B cell (primary cell): Measurements from ENCODE around the gene SCEL. TPM values are rescaled to one million over a fixed set of nuclear protein-coding genes. Genes with fewer than 3 reads are reported as not detected.

Experiments used
- ATAC-seq: fragments of 200-7000 bp; cut with Tn5 transposase; one replicate; pipeline ENCODE4 v1.10.0; 2021; ENCODE audit warnings: low read depth, mild to moderate bottlenecking, moderate number of reproducible peaks, moderate library complexity
- CTCF ChIA-PET: fragments of 350-600 bp; sonication (Branson Sonifier 250); formaldehyde crosslinking; loops from one replicate; lab custom pipeline; 2021; ENCODE audit warnings: antibody characterized with exemption, inconsistent platforms; lab: Charles Lee
- POLR2A ChIA-PET: fragments of 350-600 bp; sonication (Branson Sonifier 250); formaldehyde crosslinking; loops from one replicate; lab custom pipeline; 2021; ENCODE audit warnings: antibody characterized with exemption; lab: Charles Lee
- DNase-seq: peaks from one replicate; pipeline ENCODE4 v3.0.0; 2013
- H2AFZ ChIP-seq: 2 replicates; pipeline ENCODE4 v1.6.1; 2012; ENCODE audit warnings: mild to moderate bottlenecking, low read depth, low read length; ENCODE audit not compliant: insufficient read depth, poor library complexity, severe bottlenecking
- H3K27ac ChIP-seq, 2 donors: 1 replicate in 1 of 2; 2 replicates in 1 of 2; pipeline ENCODE4 v1.5.1; 2012 to 2013; ENCODE audit warnings: low read length in 2 of 2, mild to moderate bottlenecking in 2 of 2, moderate library complexity in 1 of 2
- H3K27me3 ChIP-seq, 4 experiments: fragments of 200-600 bp in 1 of 4; sonication (generic) in 1 of 4; replicated peaks in 1 of 4; 1 replicate in 2 of 4; 2 replicates in 2 of 4; pipeline versions ENCODE4 v1.6.1 to v1.7.0; 2013 to 2016; ENCODE audit warnings: low read length in 3 of 4, mild to moderate bottlenecking in 2 of 4, mixed read lengths in 1 of 4, moderate library complexity in 1 of 4; ENCODE audit not compliant: insufficient read depth in 4 of 4, control insufficient read depth in 3 of 4; ENCODE audit errors: control extremely low read depth in 1 of 4
- H3K36me3 ChIP-seq, 2 experiments: replicated peaks in 1 of 2; 1 replicate in 1 of 2; 2 replicates in 1 of 2; pipeline versions ENCODE4 v1.6.1 to v1.7.1; 2013; ENCODE audit warnings: low read length in 1 of 2; ENCODE audit not compliant: insufficient read depth in 2 of 2, control insufficient read depth in 1 of 2; ENCODE audit errors: control extremely low read depth in 1 of 2, extremely low read depth in 1 of 2
- H3K4me1 ChIP-seq, 2 donors: fragments of 200-600 bp in 1 of 2; sonication (generic) in 1 of 2; 1 replicate in 1 of 2; 2 replicates in 1 of 2; pipeline versions ENCODE4 v1.5.1 to v1.6.1; 2013 to 2017; ENCODE audit warnings: low read length in 2 of 2; ENCODE audit not compliant: control insufficient read depth in 2 of 2, insufficient read depth in 2 of 2
- H3K4me2 ChIP-seq: replicated peaks from 2 replicates; pipeline ENCODE3; 2012; ENCODE audit warnings: mild to moderate bottlenecking, low read depth, low read length; ENCODE audit not compliant: poor library complexity, severe bottlenecking
- H3K4me3 ChIP-seq, 5 experiments: fragments of 200-600 bp in 1 of 5; sonication (generic) in 1 of 5; 1 replicate in 3 of 5; 2 replicates in 2 of 5; pipeline versions ENCODE4 v1.5.1 to v1.7.0; 2011 to 2016; ENCODE audit warnings: low read length in 4 of 5, mild to moderate bottlenecking in 4 of 5, low read depth in 2 of 5, control low read depth in 1 of 5, moderate library complexity in 1 of 5; ENCODE audit not compliant: insufficient read depth in 1 of 5; ENCODE audit errors: control extremely low read depth in 1 of 5, extremely low read depth in 1 of 5
- H3K79me2 ChIP-seq: fragments of 200-600 bp; sonication (generic); one replicate; pipeline ENCODE4 v1.6.0; 2016; ENCODE audit warnings: low read length; ENCODE audit not compliant: control insufficient read depth, insufficient read depth
- H3K9ac ChIP-seq: fragments of 200-600 bp; sonication (generic); 2 replicates; pipeline ENCODE4 v1.6.1; 2017; ENCODE audit warnings: mild to moderate bottlenecking, low read length, moderate library complexity
- H3K9me3 ChIP-seq, 3 donors: one replicate each; pipeline versions ENCODE4 v1.6.1 to v1.7.1; 2013; ENCODE audit warnings: low read length in 2 of 3; ENCODE audit not compliant: control insufficient read depth in 2 of 3, insufficient read depth in 1 of 3; ENCODE audit errors: control extremely low read depth in 1 of 3
- H4K20me1 ChIP-seq: 2 replicates; pipeline ENCODE4 v1.6.0; 2012; ENCODE audit warnings: mild to moderate bottlenecking, low read length; ENCODE audit not compliant: insufficient read depth, control insufficient read depth, poor library complexity, severe bottlenecking
- H3K27ac Mint-ChIP-seq: one replicate; pipeline ENCODE4 v1.8.0; 2021; ENCODE audit warnings: mixed read lengths
- H3K27me3 Mint-ChIP-seq: one replicate; pipeline ENCODE4 v1.8.0; 2021; ENCODE audit warnings: mixed read lengths
- H3K4me1 Mint-ChIP-seq: one replicate; pipeline ENCODE4 v1.8.0; 2021; ENCODE audit warnings: mixed read lengths
- H3K4me3 Mint-ChIP-seq: one replicate; pipeline ENCODE4 v1.8.0; 2021; ENCODE audit warnings: mixed read lengths
- H3K9me3 Mint-ChIP-seq: one replicate; pipeline ENCODE4 v1.8.0; 2022; ENCODE audit warnings: mixed read lengths; ENCODE audit not compliant: insufficient read depth
- EZH2 ChIP-seq: IDR thresholded peaks from 2 replicates; pipeline ENCODE4 v1.6.1; 2012; ENCODE audit warnings: borderline replicate concordance, low read depth, mild to moderate bottlenecking, moderate library complexity, low read length; ENCODE audit not compliant: insufficient read depth, poor library complexity, severe bottlenecking
- WGBS: methylation state at CpG from one replicate; pipeline ENCODE4 v1.1.5; 2013; ENCODE audit warnings: missing lambda C conversion rate; ENCODE audit not compliant: insufficient coverage; 5-methylcytosine and 5-hydroxymethylcytosine counted together
- intact Hi-C: fragments of 100-400 bp; cut with micrococcal nuclease; formaldehyde crosslinking; loops from one replicate; pipeline ENCODE4 v1.10.0; 2022
- polyA plus RNA-seq: library from polyadenylated mRNA; depleted of rRNA; stranded (reverse); fragments of >200 nt; gene quantifications from 2 replicates; pipeline ENCODE4 v1.2.3, GENCODE V29; 2012
- total RNA-seq, 2 donors: library from RNA; stranded (reverse); fragments of 120-200 nt in 1 of 2; gene quantifications; 1 replicate in 1 of 2; 2 replicates in 1 of 2; pipeline versions ENCODE4 v1.2.3 to v1.2.4, GENCODE V29; 2013 to 2022
- TF ChIP-seq, protein P1 (sequence below): fragments of 200-600 bp; IDR thresholded peaks from one replicate; pipeline ENCODE4 v1.8.0; 2022; ENCODE audit warnings: antibody characterized with exemption, mild to moderate bottlenecking

The SCEL gene
- total and polyA plus RNA-seq, 2 donors (not counting 1 experiment from before 2014, with no cell fraction given), result not detected

GRCh38 chr13:77563111-77563510 lies 27.6 kb downstream of the SCEL start:
- Histone ChIP-seq H3K4me1 (peaks cover 8 to 9% of the 10 kb centered on the region in 2 donors), H2AFZ (no peak overlapping the region), H3K4me3 (no peak overlapping the region), H3K27me3 (no peaks in the 10 kb centered on the region), H3K4me2 (no peak overlapping the region), H3K9me3 (no peaks in the 10 kb centered on the region), H4K20me1 (no peaks in the 10 kb centered on the region), H3K27ac (no peak overlapping the region), H3K36me3 (no peaks in the 10 kb centered on the region), H3K9ac (no peak overlapping the region), H3K79me2 (no peaks in the 10 kb centered on the region)
- Mint-ChIP-seq H3K9me3 (no peaks in the 10 kb centered on the region), H3K27ac (no peak overlapping the region), H3K4me1 (peaks cover 14% of the 10 kb centered on the region), H3K27me3 (peaks cover 4% of the 10 kb centered on the region), H3K4me3 (no peak overlapping the region)
- ChIA-PET POLR2A (no interaction called here), CTCF (interaction anchor here (4.2 kb wide), 1 partner anchor 72 kb away, joined by 95 read pairs; no protein-coding TSS in a partner anchor)
- DNase-seq (no peak), ATAC-seq (no peak)
- TF ChIP-seq, protein P1, sequence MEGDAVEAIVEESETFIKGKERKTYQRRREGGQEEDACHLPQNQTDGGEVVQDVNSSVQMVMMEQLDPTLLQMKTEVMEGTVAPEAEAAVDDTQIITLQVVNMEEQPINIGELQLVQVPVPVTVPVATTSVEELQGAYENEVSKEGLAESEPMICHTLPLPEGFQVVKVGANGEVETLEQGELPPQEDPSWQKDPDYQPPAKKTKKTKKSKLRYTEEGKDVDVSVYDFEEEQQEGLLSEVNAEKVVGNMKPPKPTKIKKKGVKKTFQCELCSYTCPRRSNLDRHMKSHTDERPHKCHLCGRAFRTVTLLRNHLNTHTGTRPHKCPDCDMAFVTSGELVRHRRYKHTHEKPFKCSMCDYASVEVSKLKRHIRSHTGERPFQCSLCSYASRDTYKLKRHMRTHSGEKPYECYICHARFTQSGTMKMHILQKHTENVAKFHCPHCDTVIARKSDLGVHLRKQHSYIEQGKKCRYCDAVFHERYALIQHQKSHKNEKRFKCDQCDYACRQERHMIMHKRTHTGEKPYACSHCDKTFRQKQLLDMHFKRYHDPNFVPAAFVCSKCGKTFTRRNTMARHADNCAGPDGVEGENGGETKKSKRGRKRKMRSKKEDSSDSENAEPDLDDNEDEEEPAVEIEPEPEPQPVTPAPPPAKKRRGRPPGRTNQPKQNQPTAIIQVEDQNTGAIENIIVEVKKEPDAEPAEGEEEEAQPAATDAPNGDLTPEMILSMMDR, result no peak
- TF ChIP-seq EZH2, result no peak
- intact Hi-C loops, result no loop called here
- no CpG with 5 or more reads among the region's 1 CpG for WGBS

DNA sequence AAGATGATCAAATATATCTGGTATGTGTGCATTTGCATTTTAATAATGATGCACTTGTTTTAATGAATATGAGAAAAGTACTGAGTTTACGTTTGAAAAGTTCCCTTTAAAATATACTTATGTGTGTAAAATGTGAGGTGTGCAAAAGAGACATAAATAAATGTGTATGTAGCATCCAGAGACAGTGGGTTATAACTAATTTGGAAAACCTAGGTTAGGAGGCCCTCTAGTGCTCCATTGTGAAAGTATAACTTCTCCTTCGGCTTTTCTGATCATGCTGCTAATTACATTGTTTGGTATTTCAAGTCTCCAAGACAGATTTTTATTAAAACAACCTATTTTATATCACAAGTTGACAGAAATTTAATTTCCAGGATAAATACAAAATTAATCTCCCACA lies 30.1 kb downstream of the SCEL start:
- H3K9me3 Mint-ChIP-seq, result no peaks in the 10 kb centered on the region
- ChIA-PET CTCF (interaction anchor here (0.8 to 4.2 kb wide), 12 partner anchors 18 to 358 kb away, joined by 3 to 95 read pairs (median 4); no protein-coding TSS in a partner anchor), POLR2A (no interaction called here)
- Histone ChIP-seq H4K20me1 (no peaks in the 10 kb centered on the region), H3K9me3 (no peaks in the 10 kb centered on the region), H3K4me3 (no peak overlapping the region), H2AFZ (no peak overlapping the region), H3K79me2 (no peaks in the 10 kb centered on the region), H3K27me3 (no peaks in the 10 kb centered on the region), H3K4me1 (no peaks in the 10 kb centered on the region), H3K4me2 (no peak overlapping the region), H3K27ac (no peak overlapping the region), H3K36me3 (no peaks in the 10 kb centered on the region), H3K9ac (no peak overlapping the region)
- no peaks in the 10 kb centered on the region for H3K4me1 Mint-ChIP-seq
- intact Hi-C loops, result loop anchor here (1.0 to 5.0 kb wide), 2 partner anchors 72 to 303 kb away; no protein-coding TSS in a partner anchor
- TF ChIP-seq, protein P1, result peak; percentile 72
- TF ChIP-seq EZH2, result no peak
- no CpG with 5 or more reads among the region's 2 CpGs for WGBS
- H3K27me3 Mint-ChIP-seq, result peaks cover 8% of the 10 kb centered on the region
- H3K27ac Mint-ChIP-seq, result no peak overlapping the region
- no peak overlapping the region for H3K4me3 Mint-ChIP-seq
- ATAC-seq (peak; percentile 51), DNase-seq (peak; percentile 48)
